GM12872 (cell line): ENCODE measurements around the gene DMD.

Source experiments
- TF ChIP-seq, protein P1 (sequence below): IDR thresholded peaks from 3 replicates; pipeline ENCODE4 v1.5.1; 2011; ENCODE audit warnings: low read depth, mild to moderate bottlenecking, low read length, moderate library complexity; ENCODE audit not compliant: insufficient read depth

DMD gene

GRCh38 chrX:31240982-31241381, 1970.4 kb downstream of the DMD start:
- TF ChIP-seq, protein P1, sequence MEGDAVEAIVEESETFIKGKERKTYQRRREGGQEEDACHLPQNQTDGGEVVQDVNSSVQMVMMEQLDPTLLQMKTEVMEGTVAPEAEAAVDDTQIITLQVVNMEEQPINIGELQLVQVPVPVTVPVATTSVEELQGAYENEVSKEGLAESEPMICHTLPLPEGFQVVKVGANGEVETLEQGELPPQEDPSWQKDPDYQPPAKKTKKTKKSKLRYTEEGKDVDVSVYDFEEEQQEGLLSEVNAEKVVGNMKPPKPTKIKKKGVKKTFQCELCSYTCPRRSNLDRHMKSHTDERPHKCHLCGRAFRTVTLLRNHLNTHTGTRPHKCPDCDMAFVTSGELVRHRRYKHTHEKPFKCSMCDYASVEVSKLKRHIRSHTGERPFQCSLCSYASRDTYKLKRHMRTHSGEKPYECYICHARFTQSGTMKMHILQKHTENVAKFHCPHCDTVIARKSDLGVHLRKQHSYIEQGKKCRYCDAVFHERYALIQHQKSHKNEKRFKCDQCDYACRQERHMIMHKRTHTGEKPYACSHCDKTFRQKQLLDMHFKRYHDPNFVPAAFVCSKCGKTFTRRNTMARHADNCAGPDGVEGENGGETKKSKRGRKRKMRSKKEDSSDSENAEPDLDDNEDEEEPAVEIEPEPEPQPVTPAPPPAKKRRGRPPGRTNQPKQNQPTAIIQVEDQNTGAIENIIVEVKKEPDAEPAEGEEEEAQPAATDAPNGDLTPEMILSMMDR = no peak

DNA sequence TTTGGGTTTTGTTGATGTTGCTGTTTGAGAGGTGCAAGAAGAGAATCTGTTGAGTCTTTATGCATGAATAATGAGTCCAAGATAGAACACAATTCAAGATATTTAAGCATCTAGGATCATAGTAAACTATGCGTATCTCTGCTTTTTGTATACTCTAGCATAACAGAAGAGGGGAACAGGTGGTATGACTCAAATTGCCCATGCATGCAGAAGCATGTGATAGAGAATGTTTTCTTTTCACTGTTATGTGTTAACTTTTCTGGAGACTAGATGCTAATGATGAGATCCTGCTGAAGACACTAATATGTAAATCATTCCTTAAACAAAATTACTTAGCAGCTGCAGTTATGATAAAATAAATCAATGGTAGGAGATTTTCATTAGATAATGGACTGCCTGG, 1974.2 kb downstream of the DMD start:
- TF ChIP-seq, protein P1 = no peak

DNA sequence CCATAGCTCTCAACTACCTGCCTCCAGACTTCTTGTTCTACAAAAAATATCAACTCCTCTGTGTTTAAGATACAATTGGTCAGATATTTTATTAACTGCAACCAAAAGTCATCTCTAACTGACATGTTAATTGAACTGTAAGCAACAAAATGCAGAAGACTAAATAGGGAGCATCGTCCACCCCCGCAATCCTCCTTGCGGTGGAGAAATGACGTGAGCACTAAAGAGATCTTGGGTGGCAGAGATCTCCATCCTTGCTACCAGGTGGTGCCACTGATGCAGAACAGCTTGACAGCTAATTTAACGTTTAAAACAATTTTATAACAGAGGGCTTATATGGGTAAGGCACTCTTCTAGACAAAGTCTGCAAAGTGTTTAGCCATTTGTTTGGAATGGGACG, 1975.1 kb downstream of the DMD start:
- TF ChIP-seq, protein P1 = no peak

- TF ChIP-seq, protein P1 = no peak
These were observed 1977.3 kb downstream of the DMD start for GRCh38 chrX:31233941-31234496.

- TF ChIP-seq, protein P1 = no peak
These were observed 1978.8 kb downstream of the DMD start for GRCh38 chrX:31232506-31232905.

DNA sequence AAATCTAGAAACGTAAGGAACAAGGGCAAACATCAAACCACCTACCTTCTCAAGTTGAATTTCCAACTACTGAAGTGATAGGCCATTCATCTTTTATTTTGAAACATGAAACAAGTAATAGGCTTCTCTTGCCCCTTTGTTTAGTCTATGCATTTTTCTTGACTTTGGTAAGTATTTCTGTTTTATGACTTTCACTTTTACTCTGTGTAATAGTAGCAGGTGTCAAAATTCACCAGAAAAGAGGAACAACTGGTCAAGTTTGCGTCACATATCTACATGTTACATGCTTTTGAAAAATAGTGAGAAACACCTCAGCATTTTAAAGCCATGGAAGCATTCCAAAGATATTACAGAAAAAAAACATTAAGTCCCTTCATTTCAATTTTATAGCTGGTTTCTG, 1982.4 kb downstream of the DMD start:
- TF ChIP-seq, protein P1 = no peak

DNA sequence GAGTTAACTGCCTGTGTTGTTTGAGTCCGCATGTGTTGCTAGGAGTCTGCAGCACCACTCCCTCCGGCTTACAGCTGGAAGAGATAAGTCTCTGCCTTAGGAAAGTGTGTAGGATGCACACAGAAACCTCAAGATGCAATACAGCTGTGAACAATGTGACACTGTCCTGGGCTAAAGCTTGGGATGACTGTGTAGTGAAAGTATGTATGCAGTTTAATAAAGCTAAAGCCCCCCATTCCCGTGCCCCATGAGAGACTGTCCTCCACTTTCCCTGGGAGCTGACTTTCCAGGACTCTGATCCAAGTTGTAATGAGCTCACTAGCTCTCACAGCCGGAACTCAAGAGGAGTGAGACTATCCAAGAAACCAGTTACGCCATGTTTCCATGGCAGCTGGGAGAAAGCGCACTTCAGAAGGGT, 1982.9 kb downstream of the DMD start:
- TF ChIP-seq, protein P1 = no peak

GRCh38 chrX:31227250-31227649, 1984.1 kb downstream of the DMD start:
- TF ChIP-seq, protein P1 = no peak
